PFSK-1 (cell line): Measurements from ENCODE around the gene RTF1.

Experiments used
- FOXP2 ChIP-seq: optimal IDR thresholded peaks from 2 replicates; pipeline ENCODE3; 2011; ENCODE audit warnings: borderline replicate concordance, control low read depth, inconsistent platforms; ENCODE audit not compliant: insufficient read depth; ENCODE audit errors: extremely low read length, extremely low read depth
- POLR2AphosphoS5 ChIP-seq: IDR thresholded peaks from 2 replicates; pipeline ENCODE4 v1.6.1; 2012; ENCODE audit warnings: low read depth, mild to moderate bottlenecking, control low read depth, low read length, moderate library complexity
- SIN3A ChIP-seq: IDR thresholded peaks from 2 replicates; pipeline ENCODE4 v1.6.1; 2012; ENCODE audit warnings: mild to moderate bottlenecking, low read length, moderate library complexity, borderline replicate concordance; ENCODE audit not compliant: insufficient read depth
- TAF1 ChIP-seq: IDR thresholded peaks from 2 replicates; pipeline ENCODE4 v1.6.1; 2012; ENCODE audit warnings: low read length, control low read depth, borderline replicate concordance; ENCODE audit not compliant: insufficient read depth
- TF ChIP-seq, protein P1 (sequence below), 2 experiments: IDR thresholded peaks; 2 replicates each; pipeline versions ENCODE4 v1.6.1 to v1.8.0; 2011 to 2012; ENCODE audit warnings: low read depth in 2 of 2, low read length in 2 of 2, control low read depth in 1 of 2, inconsistent platforms in 1 of 2, mild to moderate bottlenecking in 1 of 2, moderate library complexity in 1 of 2; ENCODE audit not compliant: insufficient read depth in 1 of 2

The RTF1 gene

DNA sequence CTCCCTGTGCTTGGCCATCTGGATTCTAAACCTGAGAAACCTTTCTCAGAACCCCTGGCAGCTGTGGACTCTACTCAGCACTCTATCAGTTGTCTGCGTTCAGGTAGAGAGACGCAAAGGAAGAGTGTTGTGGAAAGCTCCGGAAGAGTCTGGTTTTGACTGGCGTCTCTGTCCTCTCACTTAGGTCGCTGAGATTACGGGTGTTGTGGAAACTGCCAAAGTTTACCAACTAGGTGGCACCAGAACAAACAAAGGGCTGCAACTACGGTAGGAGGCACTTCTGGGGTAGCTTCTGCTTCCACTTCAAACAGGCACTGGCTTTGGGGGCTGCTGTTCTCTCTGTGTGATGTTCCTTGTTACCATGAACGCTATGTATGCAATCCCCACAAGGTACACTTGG, 57.5 kb downstream of the RTF1 start:
- TF ChIP-seq, protein P1, sequence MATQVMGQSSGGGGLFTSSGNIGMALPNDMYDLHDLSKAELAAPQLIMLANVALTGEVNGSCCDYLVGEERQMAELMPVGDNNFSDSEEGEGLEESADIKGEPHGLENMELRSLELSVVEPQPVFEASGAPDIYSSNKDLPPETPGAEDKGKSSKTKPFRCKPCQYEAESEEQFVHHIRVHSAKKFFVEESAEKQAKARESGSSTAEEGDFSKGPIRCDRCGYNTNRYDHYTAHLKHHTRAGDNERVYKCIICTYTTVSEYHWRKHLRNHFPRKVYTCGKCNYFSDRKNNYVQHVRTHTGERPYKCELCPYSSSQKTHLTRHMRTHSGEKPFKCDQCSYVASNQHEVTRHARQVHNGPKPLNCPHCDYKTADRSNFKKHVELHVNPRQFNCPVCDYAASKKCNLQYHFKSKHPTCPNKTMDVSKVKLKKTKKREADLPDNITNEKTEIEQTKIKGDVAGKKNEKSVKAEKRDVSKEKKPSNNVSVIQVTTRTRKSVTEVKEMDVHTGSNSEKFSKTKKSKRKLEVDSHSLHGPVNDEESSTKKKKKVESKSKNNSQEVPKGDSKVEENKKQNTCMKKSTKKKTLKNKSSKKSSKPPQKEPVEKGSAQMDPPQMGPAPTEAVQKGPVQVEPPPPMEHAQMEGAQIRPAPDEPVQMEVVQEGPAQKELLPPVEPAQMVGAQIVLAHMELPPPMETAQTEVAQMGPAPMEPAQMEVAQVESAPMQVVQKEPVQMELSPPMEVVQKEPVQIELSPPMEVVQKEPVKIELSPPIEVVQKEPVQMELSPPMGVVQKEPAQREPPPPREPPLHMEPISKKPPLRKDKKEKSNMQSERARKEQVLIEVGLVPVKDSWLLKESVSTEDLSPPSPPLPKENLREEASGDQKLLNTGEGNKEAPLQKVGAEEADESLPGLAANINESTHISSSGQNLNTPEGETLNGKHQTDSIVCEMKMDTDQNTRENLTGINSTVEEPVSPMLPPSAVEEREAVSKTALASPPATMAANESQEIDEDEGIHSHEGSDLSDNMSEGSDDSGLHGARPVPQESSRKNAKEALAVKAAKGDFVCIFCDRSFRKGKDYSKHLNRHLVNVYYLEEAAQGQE (IDR thresholded peaks at IDR 0.05; ENCODE audit: insufficient read depth in 1 of 2, low read depth in 2 of 2, low read length in 2 of 2) = no peak
- TF ChIP-seq SIN3A = no peak
- no peak for TF ChIP-seq TAF1
- no peak for TF ChIP-seq FOXP2
- TF ChIP-seq POLR2AphosphoS5 = no peak

- no peak for TF ChIP-seq FOXP2
- TF ChIP-seq, protein P1 (IDR thresholded peaks at IDR 0.05; ENCODE audit: insufficient read depth in 1 of 2, low read depth in 2 of 2, low read length in 2 of 2) = no peak
- TF ChIP-seq SIN3A = no peak
- no peak for TF ChIP-seq TAF1
- no peak for TF ChIP-seq POLR2AphosphoS5
These were observed 58.0 kb downstream of the RTF1 start for GRCh38 chr15:41474941-41475340.

DNA sequence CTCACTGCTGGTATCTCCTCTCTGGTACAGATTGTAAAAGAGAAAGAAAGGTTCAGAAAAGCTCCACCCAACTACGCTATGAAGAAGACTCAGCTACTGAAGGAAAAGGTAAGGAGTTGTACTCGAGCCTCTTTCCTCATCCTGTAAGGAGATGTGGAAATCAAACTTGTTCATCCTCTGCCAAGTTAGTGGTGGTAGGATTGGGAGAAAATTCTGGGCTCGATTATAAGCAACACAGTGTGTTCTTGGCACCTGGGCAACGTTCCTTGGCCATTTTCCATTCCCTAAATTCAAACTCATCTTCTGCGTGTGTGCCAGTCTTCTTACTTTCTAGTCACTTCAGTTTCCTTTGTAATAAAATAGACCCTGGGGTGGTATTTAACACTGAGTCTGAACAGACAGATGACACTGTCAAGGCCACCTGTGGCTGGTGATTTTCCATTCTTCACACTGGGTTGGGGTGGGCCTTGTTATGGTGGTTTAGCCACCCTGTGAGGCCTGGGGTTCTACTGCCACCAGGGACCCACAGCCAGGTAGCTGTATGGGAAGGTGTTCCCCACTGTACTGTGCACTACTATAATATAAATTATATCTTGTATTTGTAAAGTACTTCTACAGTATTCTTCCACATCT, 59.6 kb downstream of the RTF1 start:
- TF ChIP-seq SIN3A (no peak), POLR2AphosphoS5 (no peak), FOXP2 (no peak), TAF1 (no peak)
- TF ChIP-seq, protein P1 (IDR thresholded peaks at IDR 0.05; ENCODE audit: insufficient read depth in 1 of 2, low read depth in 2 of 2, low read length in 2 of 2) = no peak

DNA sequence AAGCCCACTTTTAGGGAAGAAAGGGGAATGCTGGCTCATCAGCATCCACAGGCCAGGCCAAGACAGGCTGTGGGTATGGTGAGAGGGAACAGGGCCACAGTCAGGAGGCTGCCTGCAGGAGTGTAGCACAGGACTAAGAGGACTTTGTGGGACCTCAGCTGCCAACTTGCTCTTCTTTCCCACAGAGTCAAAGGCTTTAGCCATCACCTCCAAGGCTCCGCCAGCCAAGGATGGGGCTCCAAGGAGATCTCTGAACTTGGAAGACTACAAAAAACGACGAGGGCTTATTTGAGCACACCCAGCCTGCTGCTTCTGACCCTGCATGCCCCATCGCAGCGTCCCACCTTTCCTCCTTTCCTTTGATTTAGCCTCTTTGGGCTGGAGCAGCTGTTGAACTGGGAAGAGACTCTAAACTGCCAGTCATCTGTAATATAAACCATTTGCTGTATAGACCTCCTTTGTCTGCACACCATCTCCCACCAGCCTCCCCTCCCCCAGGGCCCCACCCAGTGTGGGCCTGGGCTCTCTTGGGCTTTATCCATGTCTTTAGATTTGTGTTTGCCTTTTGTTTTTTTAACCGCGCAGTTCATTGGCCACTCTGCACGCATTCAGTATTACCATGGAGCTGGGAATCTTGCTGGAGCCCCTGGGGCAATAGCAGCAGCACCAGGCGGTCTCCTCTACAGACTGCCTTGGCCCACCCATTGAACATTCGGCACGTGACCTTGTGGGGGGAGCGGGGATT, 63.7 kb downstream of the RTF1 start:
- TF ChIP-seq TAF1 (no peak), POLR2AphosphoS5 (no peak), FOXP2 (no peak), SIN3A (no peak)
- TF ChIP-seq, protein P1 (IDR thresholded peaks at IDR 0.05; ENCODE audit: insufficient read depth in 1 of 2, low read depth in 2 of 2, low read length in 2 of 2) = no peak
